Left kidney (tissue), 2 donors: ENCODE measurements around the gene NDUFAF5. TPM values are rescaled to one million over a fixed set of nuclear protein-coding genes. Genes with fewer than 3 reads are reported as not detected.

Experiments used
- DNase-seq: peaks from one replicate; pipeline ENCODE4 v3.0.0-alpha.2; 2013
- polyA plus RNA-seq: library from polyadenylated mRNA; unstranded; fragments of 120-200 nt; gene quantifications from one replicate; pipeline ENCODE4 v1.2.1, GENCODE V29; 2013; ENCODE audit not compliant: insufficient read length

NDUFAF5 gene
- polyA plus RNA-seq, 1 donor, result 36.8 TPM

DNA sequence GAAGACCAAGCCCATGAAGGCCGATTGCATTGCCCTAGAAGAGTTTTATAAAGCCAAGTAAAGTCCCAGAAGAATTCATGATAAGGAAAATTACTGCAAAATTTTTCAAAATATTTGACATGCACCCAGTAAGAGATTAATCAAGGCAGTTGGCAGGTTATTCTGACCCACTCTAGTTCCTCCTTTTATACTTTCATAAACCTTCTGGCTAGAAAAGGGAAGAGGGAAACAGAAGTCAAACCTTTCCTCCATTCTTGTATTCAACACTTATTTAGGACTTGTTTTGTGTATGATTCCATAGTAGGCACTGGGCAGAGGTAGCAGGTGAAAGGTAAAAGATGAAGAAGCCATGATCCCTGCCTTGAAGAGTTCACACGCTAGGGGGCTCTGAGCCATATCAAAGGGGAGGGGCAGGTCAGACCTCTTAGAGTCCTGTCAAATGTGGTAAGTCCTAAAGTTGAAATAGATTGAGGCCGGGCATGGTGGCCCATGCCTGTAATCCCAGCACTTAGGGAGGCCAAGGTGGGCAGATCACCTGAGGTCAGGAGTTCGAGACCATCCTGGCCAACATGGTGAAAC, 85.4 kb downstream of the NDUFAF5 start:
- no peak for DNase-seq

Other genes with a start within 250 kb of the NDUFAF5 start
- gene TASP1, start 146.1 kb upstream of the NDUFAF5 start, polyA plus RNA-seq, result 13.9 TPM
- 33.6 TPM for gene ESF1, start 109 bp upstream of the NDUFAF5 start, polyA plus RNA-seq
- gene SEL1L2, start 205.6 kb downstream of the NDUFAF5 start, polyA plus RNA-seq, result not detected
- gene MACROD2, start 210.5 kb downstream of the NDUFAF5 start, polyA plus RNA-seq, result 17.2 TPM